Measurements from ENCODE around the gene KRT83. TPM values are rescaled to one million over a fixed set of nuclear protein-coding genes. Genes with fewer than 3 reads are reported as not detected.

The KRT83 gene
- total and polyA plus RNA-seq, 10 of the 15 experiments (the other 5 are each of a cell fraction or from before 2014, with no cell fraction given) = not detected

DNA sequence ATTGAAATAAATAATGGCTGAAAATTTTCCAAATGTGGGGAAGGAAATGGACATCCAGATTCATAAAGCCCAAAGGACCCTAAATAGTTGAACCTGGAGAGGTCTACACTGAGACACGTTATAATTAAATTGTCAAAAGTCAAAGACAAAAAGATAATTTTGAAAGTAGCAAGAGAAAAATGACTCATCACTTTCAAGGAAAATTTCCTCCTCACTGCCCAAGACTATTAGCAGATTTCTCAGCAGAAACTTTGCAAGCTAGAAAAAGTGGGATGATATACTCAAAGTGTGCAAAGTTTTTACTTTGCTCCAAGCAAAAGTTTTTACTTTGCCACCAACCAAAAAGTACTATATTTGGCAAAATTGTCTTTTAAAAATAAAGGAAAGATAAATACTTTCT lies 15.9 kb upstream of the KRT83 start:
- FAIRE-seq (no peak), DNase-seq (ENCODE audit: low read depth, low spot score) (no peak), ATAC-seq (no peak)
- H3K9me3 ChIP-seq (replicated peaks; ENCODE audit: control insufficient read depth, insufficient read depth, low read length) = no peaks in the 10 kb centered on the region; the same call in 2 of the 3 replicates
- ChIA-PET POLR2A (interaction anchor here (1.2 kb wide), 1 partner anchor 10 kb away, joined by 3 read pairs; no protein-coding TSS in a partner anchor), CTCF (interaction anchor here (1.0 to 2.2 kb wide), 3 partner anchors 9 to 14 kb away, joined by 3 to 7 read pairs (median 3); no protein-coding TSS in a partner anchor), SMC1A (ENCODE audit: uncharacterized antibody, unreplicated experiment) (interaction anchor here (0.9 kb wide), 1 partner anchor 168 kb away, joined by 3 read pairs; no protein-coding TSS in a partner anchor), RAD21 (ENCODE audit: unreplicated experiment) (no interaction called here)
- H2AFZ ChIP-seq (ENCODE audit: control insufficient read depth, low read depth, low read length) = no peak overlapping the region
- in situ Hi-C loops (cut with MboI) = no loop called here
- H3K4me2 ChIP-seq (ENCODE audit: control insufficient read depth, insufficient read depth) = no peak overlapping the region
- H4K20me1 ChIP-seq (ENCODE audit: control insufficient read depth, insufficient read depth) = no peaks in the 10 kb centered on the region
- no peaks in the 10 kb centered on the region for H3K79me2 ChIP-seq (ENCODE audit: control insufficient read depth, insufficient read depth, low read length)
- peaks cover 0 to 2% of the 10 kb centered on the region in 2 experiments; a peak in 2 of 4 replicates for H3K27me3 ChIP-seq (replicated peaks in 1 of 2; ENCODE audit: control insufficient read depth in 2 of 2, insufficient read depth in 2 of 2, low read length in 1 of 2)
- H3K36me3 ChIP-seq (ENCODE audit: control insufficient read depth in 2 of 2, insufficient read depth in 2 of 2, low read length in 1 of 2) = no peaks in the 10 kb centered on the region
- WGBS (ENCODE audit: insufficient coverage, insufficient replicate concordance, low lambda C conversion rate, missing lambda C conversion rate) = 0% methylated on average over 1 of the region's 1 CpG
- TF ChIP-seq SMAD1 (IDR thresholded peaks at IDR 0.05; ENCODE audit: low read depth, partially characterized antibody) (no peak), DPF2 (IDR thresholded peaks at IDR 0.05) (no peak), POLR2A (IDR thresholded peaks at IDR 0.05; ENCODE audit: low read depth, low read length) (no peak), STAT3 (IDR thresholded peaks at IDR 0.05; ENCODE audit: low read depth, low read length) (no peak), RBBP5 (conservative IDR thresholded peaks at IDR 0.05) (no peak), WRNIP1 (IDR thresholded peaks at IDR 0.05; ENCODE audit: borderline replicate concordance, low read depth, low read length) (no peak), KAT2A (conservative IDR thresholded peaks at IDR 0.05; ENCODE audit: control insufficient read depth, low read depth, low read length) (no peak), JUNB (IDR thresholded peaks at IDR 0.05) (no peak), MYB (IDR thresholded peaks at IDR 0.05; ENCODE audit: borderline replicate concordance, low read depth, low read length) (no peak), SREBF1 (IDR thresholded peaks at IDR 0.05; ENCODE audit: low read length) (no peak), NR2C2 (IDR thresholded peaks at IDR 0.05; ENCODE audit: borderline replicate concordance, control insufficient read depth, insufficient read length, low read depth) (no peak)
- TF ChIP-seq, protein P1, sequence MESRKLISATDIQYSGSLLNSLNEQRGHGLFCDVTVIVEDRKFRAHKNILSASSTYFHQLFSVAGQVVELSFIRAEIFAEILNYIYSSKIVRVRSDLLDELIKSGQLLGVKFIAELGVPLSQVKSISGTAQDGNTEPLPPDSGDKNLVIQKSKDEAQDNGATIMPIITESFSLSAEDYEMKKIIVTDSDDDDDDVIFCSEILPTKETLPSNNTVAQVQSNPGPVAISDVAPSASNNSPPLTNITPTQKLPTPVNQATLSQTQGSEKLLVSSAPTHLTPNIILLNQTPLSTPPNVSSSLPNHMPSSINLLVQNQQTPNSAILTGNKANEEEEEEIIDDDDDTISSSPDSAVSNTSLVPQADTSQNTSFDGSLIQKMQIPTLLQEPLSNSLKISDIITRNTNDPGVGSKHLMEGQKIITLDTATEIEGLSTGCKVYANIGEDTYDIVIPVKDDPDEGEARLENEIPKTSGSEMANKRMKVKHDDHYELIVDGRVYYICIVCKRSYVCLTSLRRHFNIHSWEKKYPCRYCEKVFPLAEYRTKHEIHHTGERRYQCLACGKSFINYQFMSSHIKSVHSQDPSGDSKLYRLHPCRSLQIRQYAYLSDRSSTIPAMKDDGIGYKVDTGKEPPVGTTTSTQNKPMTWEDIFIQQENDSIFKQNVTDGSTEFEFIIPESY (IDR thresholded peaks at IDR 0.05) = no peak
- TF ChIP-seq, protein P2, sequence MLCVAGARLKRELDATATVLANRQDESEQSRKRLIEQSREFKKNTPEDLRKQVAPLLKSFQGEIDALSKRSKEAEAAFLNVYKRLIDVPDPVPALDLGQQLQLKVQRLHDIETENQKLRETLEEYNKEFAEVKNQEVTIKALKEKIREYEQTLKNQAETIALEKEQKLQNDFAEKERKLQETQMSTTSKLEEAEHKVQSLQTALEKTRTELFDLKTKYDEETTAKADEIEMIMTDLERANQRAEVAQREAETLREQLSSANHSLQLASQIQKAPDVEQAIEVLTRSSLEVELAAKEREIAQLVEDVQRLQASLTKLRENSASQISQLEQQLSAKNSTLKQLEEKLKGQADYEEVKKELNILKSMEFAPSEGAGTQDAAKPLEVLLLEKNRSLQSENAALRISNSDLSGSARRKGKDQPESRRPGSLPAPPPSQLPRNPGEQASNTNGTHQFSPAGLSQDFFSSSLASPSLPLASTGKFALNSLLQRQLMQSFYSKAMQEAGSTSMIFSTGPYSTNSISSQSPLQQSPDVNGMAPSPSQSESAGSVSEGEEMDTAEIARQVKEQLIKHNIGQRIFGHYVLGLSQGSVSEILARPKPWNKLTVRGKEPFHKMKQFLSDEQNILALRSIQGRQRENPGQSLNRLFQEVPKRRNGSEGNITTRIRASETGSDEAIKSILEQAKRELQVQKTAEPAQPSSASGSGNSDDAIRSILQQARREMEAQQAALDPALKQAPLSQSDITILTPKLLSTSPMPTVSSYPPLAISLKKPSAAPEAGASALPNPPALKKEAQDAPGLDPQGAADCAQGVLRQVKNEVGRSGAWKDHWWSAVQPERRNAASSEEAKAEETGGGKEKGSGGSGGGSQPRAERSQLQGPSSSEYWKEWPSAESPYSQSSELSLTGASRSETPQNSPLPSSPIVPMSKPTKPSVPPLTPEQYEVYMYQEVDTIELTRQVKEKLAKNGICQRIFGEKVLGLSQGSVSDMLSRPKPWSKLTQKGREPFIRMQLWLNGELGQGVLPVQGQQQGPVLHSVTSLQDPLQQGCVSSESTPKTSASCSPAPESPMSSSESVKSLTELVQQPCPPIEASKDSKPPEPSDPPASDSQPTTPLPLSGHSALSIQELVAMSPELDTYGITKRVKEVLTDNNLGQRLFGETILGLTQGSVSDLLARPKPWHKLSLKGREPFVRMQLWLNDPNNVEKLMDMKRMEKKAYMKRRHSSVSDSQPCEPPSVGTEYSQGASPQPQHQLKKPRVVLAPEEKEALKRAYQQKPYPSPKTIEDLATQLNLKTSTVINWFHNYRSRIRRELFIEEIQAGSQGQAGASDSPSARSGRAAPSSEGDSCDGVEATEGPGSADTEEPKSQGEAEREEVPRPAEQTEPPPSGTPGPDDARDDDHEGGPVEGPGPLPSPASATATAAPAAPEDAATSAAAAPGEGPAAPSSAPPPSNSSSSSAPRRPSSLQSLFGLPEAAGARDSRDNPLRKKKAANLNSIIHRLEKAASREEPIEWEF (IDR thresholded peaks at IDR 0.05; ENCODE audit: insufficient replicate concordance, low read depth, low read length) = no peak
- TF ChIP-seq, protein P3, sequence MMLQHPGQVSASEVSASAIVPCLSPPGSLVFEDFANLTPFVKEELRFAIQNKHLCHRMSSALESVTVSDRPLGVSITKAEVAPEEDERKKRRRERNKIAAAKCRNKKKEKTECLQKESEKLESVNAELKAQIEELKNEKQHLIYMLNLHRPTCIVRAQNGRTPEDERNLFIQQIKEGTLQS (IDR thresholded peaks at IDR 0.05; ENCODE audit: borderline replicate concordance, extremely low read depth, low read depth, low read length) = no peak
- no peak overlapping the region for H3K9ac ChIP-seq (ENCODE audit: control insufficient read depth, insufficient read depth, low read length)
- H3K4me3 ChIP-seq = no peak overlapping the region
- no TSS peak for BruUV-seq (replicated peaks)
- H3K27ac ChIP-seq (ENCODE audit: control insufficient read depth, insufficient read depth) = no peak overlapping the region
- no peaks in the 10 kb centered on the region for H3K4me1 ChIP-seq (ENCODE audit: control insufficient read depth, insufficient read depth, low read length)
- intact Hi-C loops (cut with micrococcal nuclease; ENCODE audit: unreplicated experiment) = no loop called here

Measured in GM12878 (cell line).